ENCODE results near the gene KCNQ1.

The KCNQ1 gene

DNA sequence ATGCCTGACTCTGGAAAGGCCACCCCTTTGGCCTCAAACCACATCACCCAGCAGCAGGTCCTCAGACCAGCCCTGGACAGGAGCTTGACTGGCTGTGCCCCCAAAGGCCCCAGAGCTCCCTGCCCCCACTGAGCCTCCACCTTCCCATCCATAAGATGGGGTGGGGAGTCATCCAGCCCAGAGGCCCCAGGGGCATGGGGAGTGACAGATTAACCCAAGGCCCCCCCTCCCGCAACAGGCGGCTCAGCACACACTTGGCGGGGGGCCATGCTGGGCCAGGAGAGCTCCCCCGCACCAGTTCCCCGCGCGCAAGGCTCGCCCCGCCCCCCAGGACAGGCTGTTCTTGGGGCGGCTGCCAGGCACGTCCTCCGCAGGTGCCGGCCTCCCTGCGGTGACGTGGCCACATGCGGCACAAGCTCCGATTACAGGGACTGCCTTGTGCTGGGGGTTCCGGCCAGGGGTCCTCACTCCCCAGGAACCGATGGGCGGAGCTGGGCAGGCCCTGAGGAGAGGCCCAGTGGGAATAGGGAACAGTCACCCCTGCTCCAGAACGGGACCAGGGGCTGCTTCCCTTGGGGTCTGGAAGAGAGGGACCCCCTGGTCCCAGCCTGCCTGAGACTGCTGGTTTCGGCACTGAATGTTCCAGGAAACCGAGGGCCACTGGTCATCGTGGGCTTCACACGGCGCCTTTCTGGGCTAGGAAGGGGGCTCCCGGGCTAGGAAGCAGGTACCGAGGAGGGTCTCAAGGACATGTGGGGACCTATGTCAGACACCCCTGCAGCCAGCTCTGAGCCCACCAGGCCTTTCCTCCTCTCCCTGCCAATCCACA, 445.9 kb downstream of the KCNQ1 start:
- Histone ChIP-seq H2BK120ac (ENCODE audit: low read depth, low read length) (peak overlapping the region; percentile 64), H3K36me3 (ENCODE audit: control insufficient read depth in 1 of 2, insufficient read depth in 2 of 2, low read depth in 1 of 2, low read length in 2 of 2) (no peaks in the 10 kb centered on the region), H3K4me2 (ENCODE audit: low read length, poor library complexity, severe bottlenecking) (peak overlapping the region; percentile 48), H3K4me1 (ENCODE audit: control insufficient read depth, insufficient read depth, low read depth, low read length) (peaks cover 50% of the 10 kb centered on the region), H3K4ac (ENCODE audit: low read depth in 1 of 2, low read length in 2 of 2) (peak overlapping the region; percentile 24 to 62), H2BK12ac (ENCODE audit: low read length in 2 of 2) (peak overlapping the region; percentile 67 to 68), H3K4me3 (ENCODE audit: insufficient read depth in 1 of 2, low read depth in 1 of 2, low read length in 2 of 2) (no peak overlapping the region), H4K91ac (ENCODE audit: low read length) (peak overlapping the region; percentile 78), H3K23ac (ENCODE audit: low read length in 2 of 2) (no peak overlapping the region), H3K27ac (ENCODE audit: low read length, poor library complexity, severe bottlenecking) (no peak overlapping the region), H4K8ac (ENCODE audit: low read length) (peak overlapping the region; percentile 60), H2AFZ (ENCODE audit: low read depth, low read length) (no peak overlapping the region), H3K79me1 (replicated peaks; ENCODE audit: low read length, poor library complexity, severe bottlenecking) (no peaks in the 10 kb centered on the region), H3K9ac (ENCODE audit: low read length) (peak overlapping the region; percentile 87), H3K9me3 (ENCODE audit: control insufficient read depth, low read length) (no peaks in the 10 kb centered on the region), H2AK5ac (ENCODE audit: low read length, severe bottlenecking) (peak overlapping the region; percentile 75), H3K27me3 (ENCODE audit: control insufficient read depth in 1 of 2, insufficient read depth in 1 of 2, low read length in 2 of 2) (no peaks in the 10 kb centered on the region), H3K14ac (ENCODE audit: low read length in 2 of 2) (no peak overlapping the region), H2BK5ac (ENCODE audit: low read depth, low read length, poor library complexity, severe bottlenecking) (peak overlapping the region; percentile 3), H3K18ac (ENCODE audit: low read depth in 1 of 2, low read length in 2 of 2) (peak overlapping the region; percentile 3 to 29), H2BK15ac (ENCODE audit: low read depth, poor library complexity, severe bottlenecking) (peak overlapping the region; percentile 96)
- DNase-seq: no peak
- WGBS: 92% methylated on average over 28 of the region's 28 CpGs

GRCh38 chr11:2891326-2892214, 446.8 kb downstream of the KCNQ1 start:
- H2BK12ac ChIP-seq (ENCODE audit: low read length in 2 of 2): peak overlapping the region; percentile 52 to 68
- H3K4ac ChIP-seq (ENCODE audit: low read depth in 1 of 2, low read length in 2 of 2): peak overlapping the region; percentile 62 to 96
- H2BK5ac ChIP-seq (ENCODE audit: low read depth, low read length, poor library complexity, severe bottlenecking): peak overlapping the region; percentile 3
- H2BK15ac ChIP-seq (ENCODE audit: low read depth, poor library complexity, severe bottlenecking): peak overlapping the region; percentile 96
- 48% methylated on average over 17 of the region's 17 CpGs for WGBS
- peak overlapping the region in 1 of 2 experiments; percentile 81 for H3K4me3 ChIP-seq (ENCODE audit: insufficient read depth in 1 of 2, low read depth in 1 of 2, low read length in 2 of 2)
- H2AK5ac ChIP-seq (ENCODE audit: low read length, severe bottlenecking): peak overlapping the region; percentile 75
- H3K79me1 ChIP-seq (replicated peaks; ENCODE audit: low read length, poor library complexity, severe bottlenecking): no peaks in the 10 kb centered on the region
- peak overlapping the region; percentile 100 for H4K91ac ChIP-seq (ENCODE audit: low read length)
- peak overlapping the region; percentile 95 for H2BK120ac ChIP-seq (ENCODE audit: low read depth, low read length)
- H3K27me3 ChIP-seq (ENCODE audit: control insufficient read depth in 1 of 2, insufficient read depth in 1 of 2, low read length in 2 of 2): no peaks in the 10 kb centered on the region
- H3K36me3 ChIP-seq (ENCODE audit: control insufficient read depth in 1 of 2, insufficient read depth in 2 of 2, low read depth in 1 of 2, low read length in 2 of 2): no peaks in the 10 kb centered on the region
- H3K4me1 ChIP-seq (ENCODE audit: control insufficient read depth, insufficient read depth, low read depth, low read length): peaks cover 45% of the 10 kb centered on the region
- H3K4me2 ChIP-seq (ENCODE audit: low read length, poor library complexity, severe bottlenecking): peak overlapping the region; percentile 74
- H2AFZ ChIP-seq (ENCODE audit: low read depth, low read length): peak overlapping the region; percentile 51
- peak overlapping the region; percentile 87 for H3K9ac ChIP-seq (ENCODE audit: low read length)
- H3K23ac ChIP-seq (ENCODE audit: low read length in 2 of 2): no peak overlapping the region
- peak overlapping the region in 1 of 2 experiments; percentile 51 for H3K14ac ChIP-seq (ENCODE audit: low read length in 2 of 2)
- peak overlapping the region; percentile 99 for H3K18ac ChIP-seq (ENCODE audit: low read depth in 1 of 2, low read length in 2 of 2)
- DNase-seq: no peak
- peak overlapping the region; percentile 100 for H4K8ac ChIP-seq (ENCODE audit: low read length)
- no peaks in the 10 kb centered on the region for H3K9me3 ChIP-seq (ENCODE audit: control insufficient read depth, low read length)
- H3K27ac ChIP-seq (ENCODE audit: low read length, poor library complexity, severe bottlenecking): no peak overlapping the region

DNA sequence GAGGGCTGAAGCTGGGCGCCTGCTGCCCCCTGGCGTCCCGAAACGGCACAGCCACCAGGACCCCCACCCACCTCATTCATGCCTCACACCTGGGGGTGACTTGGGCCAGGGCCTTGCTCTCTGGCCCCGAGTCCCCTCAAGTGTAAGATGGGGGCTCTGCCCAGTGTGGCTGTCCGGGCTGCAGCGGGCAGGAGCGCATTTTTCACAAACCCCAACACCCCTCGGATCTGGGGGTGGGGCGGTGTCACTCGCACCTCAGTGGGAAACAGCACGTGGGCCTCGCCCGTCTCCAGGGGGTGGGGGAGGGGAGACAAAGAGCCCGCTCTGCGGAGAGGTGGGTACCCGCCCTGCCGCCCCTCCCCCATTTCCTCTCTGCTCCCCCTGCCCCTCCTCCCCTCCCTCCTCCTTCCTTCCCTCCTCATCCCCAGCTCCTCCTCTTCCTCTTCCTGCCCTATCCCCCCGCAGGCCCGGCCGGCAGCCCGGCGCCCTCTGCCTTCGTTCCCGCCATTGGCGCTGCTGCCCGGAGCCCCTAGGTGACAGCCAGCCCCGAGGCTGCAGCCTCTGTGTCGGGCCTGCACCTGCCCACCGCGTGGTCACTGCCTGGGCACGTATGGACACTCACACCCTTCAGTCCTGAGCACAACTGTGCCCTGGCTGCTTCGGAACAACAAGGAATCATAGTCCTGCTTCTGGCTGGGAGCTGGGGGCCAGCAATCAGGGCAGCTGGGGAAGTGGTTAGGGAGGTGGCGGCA, 447.6 kb downstream of the KCNQ1 start:
- Histone ChIP-seq H3K4me3 (ENCODE audit: insufficient read depth in 1 of 2, low read depth in 1 of 2, low read length in 2 of 2) (peak overlapping the region; percentile 43 to 81), H4K91ac (ENCODE audit: low read length) (peak overlapping the region; percentile 100), H2AFZ (ENCODE audit: low read depth, low read length) (peak overlapping the region; percentile 51), H2BK12ac (ENCODE audit: low read length in 2 of 2) (peak overlapping the region; percentile 92 to 94), H3K27ac (ENCODE audit: low read length, poor library complexity, severe bottlenecking) (peak overlapping the region; percentile 40), H4K8ac (ENCODE audit: low read length) (peak overlapping the region; percentile 100), H3K9me3 (ENCODE audit: control insufficient read depth, low read length) (no peaks in the 10 kb centered on the region), H3K9ac (ENCODE audit: low read length) (peak overlapping the region; percentile 87), H3K36me3 (ENCODE audit: control insufficient read depth in 1 of 2, insufficient read depth in 2 of 2, low read depth in 1 of 2, low read length in 2 of 2) (no peaks in the 10 kb centered on the region), H2BK15ac (ENCODE audit: low read depth, poor library complexity, severe bottlenecking) (peak overlapping the region; percentile 100), H3K18ac (ENCODE audit: low read depth in 1 of 2, low read length in 2 of 2) (peak overlapping the region; percentile 99), H3K4me1 (ENCODE audit: control insufficient read depth, insufficient read depth, low read depth, low read length) (peaks cover 42% of the 10 kb centered on the region), H3K14ac (ENCODE audit: low read length in 2 of 2) (peak overlapping the region in 1 of 2 experiments; percentile 85), H3K4me2 (ENCODE audit: low read length, poor library complexity, severe bottlenecking) (peak overlapping the region; percentile 74), H2BK5ac (ENCODE audit: low read depth, low read length, poor library complexity, severe bottlenecking) (peak overlapping the region; percentile 49), H2AK5ac (ENCODE audit: low read length, severe bottlenecking) (no peak overlapping the region), H3K23ac (ENCODE audit: low read length in 2 of 2) (no peak overlapping the region), H3K79me1 (replicated peaks; ENCODE audit: low read length, poor library complexity, severe bottlenecking) (no peaks in the 10 kb centered on the region), H3K4ac (ENCODE audit: low read depth in 1 of 2, low read length in 2 of 2) (peak overlapping the region; percentile 82 to 96), H2BK120ac (ENCODE audit: low read depth, low read length) (peak overlapping the region; percentile 95), H3K27me3 (ENCODE audit: control insufficient read depth in 1 of 2, insufficient read depth in 1 of 2, low read length in 2 of 2) (no peaks in the 10 kb centered on the region)
- WGBS: 3% methylated on average over 34 of the region's 34 CpGs
- peak; percentile 53 for DNase-seq

Data from mesenchymal stem cell (in vitro differentiated cells and primary cell).